Fibroblast of lung (primary cell): ENCODE measurements around the gene RIPK4. TPM values are rescaled to one million over a fixed set of nuclear protein-coding genes. Genes with fewer than 3 reads are reported as not detected.

Experiments
- DNase-seq, 2 donors: peaks; one replicate each; pipeline versions ENCODE4 v3.0.0 to v3.0.0-alpha.2; 2010; ENCODE audit warnings: low read depth in 2 of 2
- H2AFZ ChIP-seq: 2 replicates; pipeline ENCODE4 v1.5.1; 2012; ENCODE audit warnings: low read length, control low read depth, inconsistent platforms
- H3K27ac ChIP-seq: 2 replicates; pipeline ENCODE4 v1.5.1; 2011; ENCODE audit warnings: low read length, control low read depth; ENCODE audit not compliant: insufficient read depth
- H3K27me3 ChIP-seq: 2 replicates; pipeline ENCODE4 v1.5.1; 2011; ENCODE audit warnings: mild to moderate bottlenecking, low read length; ENCODE audit not compliant: control insufficient read depth, insufficient read depth
- H3K36me3 ChIP-seq: 2 replicates; pipeline ENCODE4 v1.5.1; 2011; ENCODE audit warnings: low read length; ENCODE audit not compliant: control insufficient read depth, insufficient read depth
- H3K4me1 ChIP-seq: 2 replicates; pipeline ENCODE4 v1.5.1; 2011; ENCODE audit warnings: low read length; ENCODE audit not compliant: control insufficient read depth, insufficient read depth; ENCODE audit errors: extremely low read depth
- H3K4me2 ChIP-seq: 2 replicates; pipeline ENCODE4 v1.5.1; 2011; ENCODE audit warnings: low read length, control low read depth; ENCODE audit not compliant: insufficient read depth; ENCODE audit errors: extremely low read depth
- H3K4me3 ChIP-seq, 4 experiments: fragments of 200-600 bp in 1 of 4; sonication (generic) in 1 of 4; replicated peaks in 1 of 4; 2 replicates each; pipeline ENCODE4 v1.5.1; 2011 to 2016; ENCODE audit warnings: low read length in 4 of 4, low read depth in 3 of 4, mild to moderate bottlenecking in 3 of 4, control low read depth in 2 of 4, inconsistent platforms in 1 of 4, mixed read lengths in 1 of 4; ENCODE audit not compliant: insufficient read depth in 1 of 4; ENCODE audit errors: control extremely low read depth in 1 of 4
- H3K79me2 ChIP-seq: 2 replicates; pipeline ENCODE4 v1.5.1; 2012; ENCODE audit warnings: mild to moderate bottlenecking, low read length, inconsistent platforms; ENCODE audit not compliant: control insufficient read depth, insufficient read depth
- H3K9ac ChIP-seq: 2 replicates; pipeline ENCODE4 v1.5.1; 2011; ENCODE audit warnings: mild to moderate bottlenecking, low read length, control low read depth; ENCODE audit not compliant: insufficient read depth
- H3K9me3 ChIP-seq: 2 replicates; pipeline ENCODE4 v1.5.1; 2012; ENCODE audit warnings: low read depth, low read length; ENCODE audit not compliant: control insufficient read depth, insufficient read depth
- H4K20me1 ChIP-seq: 2 replicates; pipeline ENCODE4 v1.5.1; 2011; ENCODE audit warnings: low read length; ENCODE audit not compliant: control insufficient read depth, insufficient read depth; ENCODE audit errors: extremely low read depth
- EZH2 ChIP-seq: IDR thresholded peaks from 2 replicates; pipeline ENCODE4 v1.5.1; 2012; ENCODE audit warnings: low read length, control low read depth, mild to moderate bottlenecking; ENCODE audit errors: missing control alignments
- polyA plus RNA-seq, 2 donors: library from polyadenylated mRNA; depleted of rRNA in 1 of 2; stranded (reverse) in 1 of 2; unstranded in 1 of 2; fragments of >200 nt; gene quantifications; 2 replicates each; pipeline ENCODE4 v1.2.1, GENCODE V29; 2011 to 2012; ENCODE audit warnings: missing spikeins in 1 of 2
- total RNA-seq: library from RNA; depleted of rRNA; stranded (reverse); fragments of >200 nt; gene quantifications from 2 replicates; pipeline ENCODE4 v1.2.1, GENCODE V29; 2014
- TF ChIP-seq, protein P1 (sequence below), 2 donors: IDR thresholded peaks in 1 of 2; conservative IDR thresholded peaks in 1 of 2; 1 replicate in 1 of 2; 2 replicates in 1 of 2; pipeline ENCODE4 v1.5.1; 2011 to 2012; ENCODE audit warnings: low read length in 2 of 2, control low read depth in 1 of 2, inconsistent platforms in 1 of 2, low read depth in 1 of 2, mild to moderate bottlenecking in 1 of 2

RIPK4 gene
- total and polyA plus RNA-seq, 2 donors (not counting 1 experiment from before 2014, with no cell fraction given): under 0.01 TPM; not detected in 1

DNA sequence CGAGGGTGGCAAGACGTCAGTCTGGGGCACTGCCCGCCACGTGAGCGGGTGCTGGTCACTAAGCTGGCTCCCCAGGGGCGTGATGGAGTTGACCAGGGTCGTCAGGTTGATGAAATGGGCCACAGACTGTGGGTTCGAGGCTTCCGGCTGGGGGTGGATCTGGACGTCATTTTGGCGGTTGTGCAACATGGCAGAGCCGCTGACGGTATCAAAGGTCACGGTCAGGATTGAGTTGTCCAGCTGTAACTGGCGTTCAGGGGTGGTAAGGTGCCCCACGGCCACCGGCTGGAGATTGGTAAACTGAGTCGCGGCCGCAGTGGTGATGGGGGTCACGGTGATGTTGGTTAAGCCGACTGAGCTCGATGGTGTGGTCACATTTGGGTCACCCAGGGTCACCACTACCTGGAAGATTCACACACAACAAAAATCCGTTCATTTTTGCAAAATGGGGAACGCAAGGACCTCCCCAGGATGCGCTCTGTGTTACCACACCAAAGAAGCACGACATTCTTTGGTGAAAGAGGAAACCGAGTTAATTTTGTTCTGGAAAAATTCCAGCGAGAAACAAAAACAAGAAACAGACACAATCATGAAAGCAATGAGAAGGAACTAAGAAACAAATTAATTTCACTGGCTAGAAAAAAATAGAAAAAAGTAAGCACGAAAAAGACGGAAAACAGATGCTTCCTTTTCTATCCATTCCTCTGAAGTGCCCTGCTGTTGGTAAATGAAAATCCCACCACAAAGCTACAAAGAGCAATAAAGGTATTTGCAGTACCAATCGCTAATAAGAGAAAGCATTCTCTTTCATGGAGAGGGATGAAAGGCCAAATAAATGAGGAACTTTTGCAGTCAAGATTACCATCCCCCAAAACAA, 34.7 kb upstream of the RIPK4 start:
- no peaks in the 10 kb centered on the region for H3K79me2 ChIP-seq
- no peak overlapping the region for H3K4me2 ChIP-seq
- no peak overlapping the region for H2AFZ ChIP-seq
- no peaks in the 10 kb centered on the region for H3K9me3 ChIP-seq
- H4K20me1 ChIP-seq: no peaks in the 10 kb centered on the region
- H3K36me3 ChIP-seq: peaks cover 11% of the 10 kb centered on the region
- TF ChIP-seq, protein P1, sequence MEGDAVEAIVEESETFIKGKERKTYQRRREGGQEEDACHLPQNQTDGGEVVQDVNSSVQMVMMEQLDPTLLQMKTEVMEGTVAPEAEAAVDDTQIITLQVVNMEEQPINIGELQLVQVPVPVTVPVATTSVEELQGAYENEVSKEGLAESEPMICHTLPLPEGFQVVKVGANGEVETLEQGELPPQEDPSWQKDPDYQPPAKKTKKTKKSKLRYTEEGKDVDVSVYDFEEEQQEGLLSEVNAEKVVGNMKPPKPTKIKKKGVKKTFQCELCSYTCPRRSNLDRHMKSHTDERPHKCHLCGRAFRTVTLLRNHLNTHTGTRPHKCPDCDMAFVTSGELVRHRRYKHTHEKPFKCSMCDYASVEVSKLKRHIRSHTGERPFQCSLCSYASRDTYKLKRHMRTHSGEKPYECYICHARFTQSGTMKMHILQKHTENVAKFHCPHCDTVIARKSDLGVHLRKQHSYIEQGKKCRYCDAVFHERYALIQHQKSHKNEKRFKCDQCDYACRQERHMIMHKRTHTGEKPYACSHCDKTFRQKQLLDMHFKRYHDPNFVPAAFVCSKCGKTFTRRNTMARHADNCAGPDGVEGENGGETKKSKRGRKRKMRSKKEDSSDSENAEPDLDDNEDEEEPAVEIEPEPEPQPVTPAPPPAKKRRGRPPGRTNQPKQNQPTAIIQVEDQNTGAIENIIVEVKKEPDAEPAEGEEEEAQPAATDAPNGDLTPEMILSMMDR (conservative IDR thresholded peaks at IDR 0.05 in 1 of 2, IDR thresholded peaks at IDR 0.05 in 1 of 2; ENCODE audit: low read depth in 1 of 2, low read length in 2 of 2): no peak
- TF ChIP-seq EZH2: no peak
- peaks cover 4% of the 10 kb centered on the region for H3K4me1 ChIP-seq
- H3K9ac ChIP-seq: no peak overlapping the region
- H3K27ac ChIP-seq: no peak overlapping the region
- no peak overlapping the region for H3K4me3 ChIP-seq
- no peaks in the 10 kb centered on the region for H3K27me3 ChIP-seq
- DNase-seq: no peak

DNA sequence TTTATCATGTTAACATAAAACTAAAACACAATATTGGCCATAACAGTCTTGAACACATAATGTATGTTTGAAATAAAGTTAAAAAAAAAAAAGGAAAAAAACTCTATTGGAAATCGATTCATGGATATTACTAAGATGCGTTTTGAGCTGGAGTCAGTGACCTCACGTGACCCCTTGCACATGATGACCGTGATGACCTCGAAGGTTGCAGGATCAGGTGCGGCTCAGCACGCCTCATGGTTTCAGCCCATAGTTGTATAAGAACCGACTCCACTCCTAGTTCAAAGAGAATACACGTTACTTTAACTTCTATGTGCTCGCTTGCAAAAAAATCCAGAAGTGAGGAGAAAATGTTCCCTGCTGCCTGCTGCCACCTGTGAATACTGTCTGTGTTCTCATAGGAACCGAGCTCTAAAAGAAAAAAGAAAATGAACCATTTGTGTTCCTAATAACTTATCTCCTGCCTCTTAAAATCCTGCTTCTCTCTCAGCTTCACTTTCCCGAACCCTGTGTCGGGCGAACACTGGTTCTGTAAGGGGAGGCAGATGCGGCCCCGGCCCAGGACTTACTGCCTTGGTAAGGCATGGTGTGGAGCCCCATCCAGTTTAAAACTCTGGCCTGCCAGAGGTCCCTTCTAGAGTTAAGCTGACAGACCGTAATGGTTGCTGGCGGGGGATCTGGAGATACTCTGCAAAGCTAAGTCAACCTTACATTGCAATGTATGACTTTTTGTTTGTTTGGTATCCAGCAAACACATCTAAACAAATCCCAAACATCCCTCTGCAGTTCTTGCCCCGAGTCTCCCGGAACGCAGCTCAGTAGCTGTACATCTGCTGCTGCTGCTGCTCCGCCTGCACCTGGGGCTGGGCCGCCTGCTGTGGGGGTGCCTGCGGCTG, 33.8 kb upstream of the RIPK4 start:
- TF ChIP-seq EZH2: no peak
- TF ChIP-seq, protein P1 (conservative IDR thresholded peaks at IDR 0.05 in 1 of 2, IDR thresholded peaks at IDR 0.05 in 1 of 2; ENCODE audit: low read depth in 1 of 2, low read length in 2 of 2): no peak
- no peaks in the 10 kb centered on the region for H4K20me1 ChIP-seq
- H3K4me3 ChIP-seq: no peak overlapping the region
- no peak overlapping the region for H3K27ac ChIP-seq
- H2AFZ ChIP-seq: no peak overlapping the region
- H3K79me2 ChIP-seq: no peaks in the 10 kb centered on the region
- H3K4me2 ChIP-seq: no peak overlapping the region
- H3K9ac ChIP-seq: no peak overlapping the region
- H3K27me3 ChIP-seq: no peaks in the 10 kb centered on the region
- H3K4me1 ChIP-seq: peaks cover 4% of the 10 kb centered on the region
- peaks cover 11% of the 10 kb centered on the region for H3K36me3 ChIP-seq
- no peak for DNase-seq
- H3K9me3 ChIP-seq: no peaks in the 10 kb centered on the region

DNA sequence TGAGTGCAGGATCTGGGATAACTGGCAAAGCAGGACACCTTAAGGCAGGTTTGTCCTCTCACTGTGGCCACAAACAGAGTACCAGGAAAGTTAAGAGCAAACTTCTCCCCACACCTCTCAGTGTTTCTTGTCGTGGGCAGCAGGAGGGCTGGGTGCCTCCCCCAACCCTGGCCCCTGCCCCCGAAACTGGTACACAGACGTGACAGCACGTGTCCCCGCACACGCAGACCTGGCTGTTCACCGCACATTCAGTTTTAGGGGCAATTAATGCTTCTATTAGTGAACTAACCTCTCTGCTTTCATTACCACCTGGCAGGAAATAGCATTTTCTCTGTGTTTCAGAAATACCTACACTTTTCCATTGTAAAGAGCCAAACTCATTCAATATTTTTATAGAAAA, 32.9 kb upstream of the RIPK4 start:
- Histone ChIP-seq H3K4me3 (no peak overlapping the region), H3K9ac (no peak overlapping the region), H4K20me1 (no peaks in the 10 kb centered on the region), H2AFZ (no peak overlapping the region), H3K27ac (no peak overlapping the region), H3K9me3 (no peaks in the 10 kb centered on the region), H3K36me3 (peaks cover 11% of the 10 kb centered on the region), H3K4me1 (peaks cover 4% of the 10 kb centered on the region), H3K27me3 (no peaks in the 10 kb centered on the region), H3K79me2 (no peaks in the 10 kb centered on the region), H3K4me2 (no peak overlapping the region)
- TF ChIP-seq, protein P1 (conservative IDR thresholded peaks at IDR 0.05 in 1 of 2, IDR thresholded peaks at IDR 0.05 in 1 of 2; ENCODE audit: low read depth in 1 of 2, low read length in 2 of 2): no peak
- no peak for TF ChIP-seq EZH2
- DNase-seq: no peak
